EH (cell line): ENCODE data around the gene ISG15.
"Not testable (repeated sequence)": the region's sequence is repeated elsewhere in the genome, so short reads cannot be mapped to it uniquely, and the experiment has no call there.

ENCODE experiments used
- DNase-seq: peaks from one replicate; pipeline ENCODE4 v3.0.0-alpha.2; 2015; ENCODE audit warnings: low read depth

The ISG15 gene

GRCh38 chr1:975365-975764 is 37.9 kb upstream of the ISG15 start:
- DNase-seq, result no peak

GRCh38 chr1:975896-976683 is 37.2 kb upstream of the ISG15 start:
- peak; percentile 76 for DNase-seq

GRCh38 chr1:976791-977190 is 36.5 kb upstream of the ISG15 start:
- DNase-seq, result not testable (repeated sequence)

- no peak for DNase-seq
Measured at GRCh38 chr1:978069-978834, 35.0 kb upstream of the ISG15 start.

GRCh38 chr1:978835-979743 is 34.2 kb upstream of the ISG15 start:
- no peak for DNase-seq

GRCh38 chr1:979744-980072 is 33.6 kb upstream of the ISG15 start:
- DNase-seq, result no peak

- DNase-seq, result no peak
Measured at GRCh38 chr1:980137-980571, 33.1 kb upstream of the ISG15 start.

- DNase-seq, result no peak
Measured at GRCh38 chr1:980602-981395, 32.5 kb upstream of the ISG15 start.

- DNase-seq, result no peak
Measured at GRCh38 chr1:981491-981954, 31.8 kb upstream of the ISG15 start.

GRCh38 chr1:981955-982558 is 31.2 kb upstream of the ISG15 start, which contains the start of gene PERM1:
PERM1 (minus strand) TSS chr1:982093; CDS start chr1:981029, 1,064 bp downstream.
- no peak for DNase-seq

- no peak for DNase-seq
Measured at GRCh38 chr1:982765-983436, 30.4 kb upstream of the ISG15 start.

GRCh38 chr1:983798-984475 is 29.4 kb upstream of the ISG15 start:
- DNase-seq, result peak; percentile 42

GRCh38 chr1:984476-984814 is 28.9 kb upstream of the ISG15 start:
- no peak for DNase-seq

- DNase-seq, result no peak
Measured at GRCh38 chr1:985126-985525, 28.2 kb upstream of the ISG15 start.

GRCh38 chr1:988061-988460 is 25.2 kb upstream of the ISG15 start:
- not testable (repeated sequence) for DNase-seq

GRCh38 chr1:991275-991674 is 22.0 kb upstream of the ISG15 start:
- DNase-seq, result not testable (repeated sequence)

- DNase-seq, result no peak
Measured at GRCh38 chr1:991895-992294, 21.4 kb upstream of the ISG15 start.

GRCh38 chr1:992362-992761 is 20.9 kb upstream of the ISG15 start:
- no peak for DNase-seq

- no peak for DNase-seq
Measured at GRCh38 chr1:993379-993995, 19.8 kb upstream of the ISG15 start.
